ENCODE results near the gene DUSP22.

- TF ChIP-seq CBX8 (IDR thresholded peaks at IDR 0.05) (no peak), NR3C1 (IDR thresholded peaks at IDR 0.05) (no peak), FOSL2 (IDR thresholded peaks at IDR 0.05) (no peak), FOSL2 (CRISPR knock-in tag; IDR thresholded peaks at IDR 0.05) (no peak), CTCF (IDR thresholded peaks at IDR 0.05) (no peak), MAFK (IDR thresholded peaks at IDR 0.05; ENCODE audit: partially characterized antibody) (no peak), RFX5 (IDR thresholded peaks at IDR 0.05) (no peak), BHLHE40 (IDR thresholded peaks at IDR 0.05; ENCODE audit: low read depth, low read length) (no peak), BCL3 (IDR thresholded peaks at IDR 0.05) (no peak), JUNB (IDR thresholded peaks at IDR 0.05) (no peak), POLR2A (IDR thresholded peaks at IDR 0.05; ENCODE audit: low read length) (no peak), TP53 (CRISPR knock-in tag; IDR thresholded peaks at IDR 0.05) (no peak), EP300 (IDR thresholded peaks at IDR 0.05) (no peak), REST (IDR thresholded peaks at IDR 0.05) (no peak)
Observed at GRCh38 chr6:347232-347631, 54.9 kb downstream of the DUSP22 start.
